ENCODE data around the gene TM9SF1.

GRCh38 chr14:24149302-24149969, 45.8 kb downstream of the TM9SF1 start:
- TF ChIP-seq CTCF (IDR thresholded peaks at IDR 0.05) = no peak
- no peak for TF ChIP-seq POLR2A (IDR thresholded peaks at IDR 0.05)
- TF ChIP-seq POLR2AphosphoS5 (IDR thresholded peaks at IDR 0.05) = no peak
- TF ChIP-seq EP300 (IDR thresholded peaks at IDR 0.05) = no peak

All from sigmoid colon (tissue), 4 donors.